OCI-LY7 (cell line): Measurements from ENCODE around the gene UBE2Q2.

ENCODE experiments used
- EZH2phosphoT487 ChIP-seq: fragments of 200-600 bp; sonication (generic); IDR thresholded peaks from 2 replicates; pipeline ENCODE4 v1.6.1; 2018; ENCODE audit warnings: low read depth, borderline replicate concordance, mild to moderate bottlenecking, mixed run types, antibody characterized with exemption, low read length, moderate library complexity, mixed read lengths
- TF ChIP-seq, protein P1 (sequence below): fragments of 200-600 bp; sonication (generic); conservative IDR thresholded peaks from 2 replicates; pipeline ENCODE4 v1.5.1; 2014; ENCODE audit warnings: mild to moderate bottlenecking, antibody characterized with exemption, low read length, moderate library complexity, mixed read lengths

DNA sequence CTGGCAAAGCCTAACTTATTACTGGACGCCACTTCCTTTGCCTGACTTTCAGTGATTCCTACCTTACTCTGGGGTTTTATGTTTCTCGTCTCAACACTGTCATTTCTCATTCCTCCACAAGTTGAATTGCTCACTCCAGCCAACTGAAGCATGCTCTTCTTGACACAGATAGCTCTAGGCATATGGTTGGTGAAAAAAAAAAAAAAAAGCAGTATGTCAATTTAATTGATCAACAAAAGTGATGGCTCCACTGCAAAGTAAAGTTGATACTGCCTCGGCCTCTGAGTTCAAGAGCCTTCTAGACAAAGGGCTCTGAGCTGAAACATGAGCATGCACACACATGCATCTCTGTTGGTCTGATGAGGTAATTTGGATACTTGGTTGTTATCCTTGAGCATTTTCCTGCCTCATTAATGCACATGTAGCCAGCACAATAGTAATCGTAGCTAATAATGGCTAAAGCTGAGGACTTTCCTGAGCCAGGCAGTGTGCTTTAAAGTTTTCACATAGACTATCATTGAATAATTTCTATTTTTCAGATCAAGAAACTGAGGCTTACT lies 21.4 kb upstream of the UBE2Q2 start:
- TF ChIP-seq, protein P1, sequence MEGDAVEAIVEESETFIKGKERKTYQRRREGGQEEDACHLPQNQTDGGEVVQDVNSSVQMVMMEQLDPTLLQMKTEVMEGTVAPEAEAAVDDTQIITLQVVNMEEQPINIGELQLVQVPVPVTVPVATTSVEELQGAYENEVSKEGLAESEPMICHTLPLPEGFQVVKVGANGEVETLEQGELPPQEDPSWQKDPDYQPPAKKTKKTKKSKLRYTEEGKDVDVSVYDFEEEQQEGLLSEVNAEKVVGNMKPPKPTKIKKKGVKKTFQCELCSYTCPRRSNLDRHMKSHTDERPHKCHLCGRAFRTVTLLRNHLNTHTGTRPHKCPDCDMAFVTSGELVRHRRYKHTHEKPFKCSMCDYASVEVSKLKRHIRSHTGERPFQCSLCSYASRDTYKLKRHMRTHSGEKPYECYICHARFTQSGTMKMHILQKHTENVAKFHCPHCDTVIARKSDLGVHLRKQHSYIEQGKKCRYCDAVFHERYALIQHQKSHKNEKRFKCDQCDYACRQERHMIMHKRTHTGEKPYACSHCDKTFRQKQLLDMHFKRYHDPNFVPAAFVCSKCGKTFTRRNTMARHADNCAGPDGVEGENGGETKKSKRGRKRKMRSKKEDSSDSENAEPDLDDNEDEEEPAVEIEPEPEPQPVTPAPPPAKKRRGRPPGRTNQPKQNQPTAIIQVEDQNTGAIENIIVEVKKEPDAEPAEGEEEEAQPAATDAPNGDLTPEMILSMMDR, result no peak
- no peak for TF ChIP-seq EZH2phosphoT487
